HepG2 (cell line): ENCODE data around the gene SLC1A2. TPM values are rescaled to one million over a fixed set of nuclear protein-coding genes. Genes with fewer than 3 reads are reported as not detected.

ENCODE experiments used
- ATAC-seq: fragments of 200-7000 bp; cut with Tn5 transposase; 3 replicates; pipeline ENCODE4 v1.9.1; 2020; ENCODE audit warnings: mild to moderate bottlenecking, moderate library complexity
- BruUV-seq: library from RNA; stranded (reverse); fragments of 400-500 nt; replicated peaks from 2 replicates; lab custom pipeline; 2021; lab: Mats Ljungman, UMichigan
- CTCF ChIA-PET: fragments of 300-600 bp; formaldehyde crosslinking; extraction: SDS; loops from one replicate; lab custom pipeline; 2021; ENCODE audit warnings: low total read pairs, inconsistent platforms, low intra/inter-chr PET ratio; lab: Yijun Ruan, JAX
- POLR2A ChIA-PET: fragments of 350-600 bp; sonication (Branson Sonifier 250); formaldehyde crosslinking; loops from one replicate; lab custom pipeline; 2020; ENCODE audit warnings: antibody characterized with exemption, inconsistent platforms; lab: Yijun Ruan, JAX
- DNase-seq: peaks from one replicate; pipeline ENCODE4 v3.0.0-alpha.2; 2015; ENCODE audit warnings: low spot score
- FAIRE-seq: peaks from 3 replicates; lab custom pipeline; 2011; peaks lifted over from hg19 to GRCh38; lab: Jason Lieb, UNC
- H2AFZ ChIP-seq: one replicate; pipeline ENCODE4 v1.6.1; 2011; ENCODE audit warnings: low read length, inconsistent platforms
- H3K27ac ChIP-seq: fragments of 300-600 bp; 3 replicates; pipeline ENCODE4 v1.8.0; 2011; ENCODE audit warnings: mixed run types, mild to moderate bottlenecking, mixed read lengths, low read length, inconsistent platforms; ENCODE audit not compliant: insufficient read depth; ENCODE audit errors: extremely low read length
- H3K27me3 ChIP-seq, 2 experiments: fragments of 200-600 bp in 1 of 2; 2 replicates in 1 of 2; 3 replicates in 1 of 2; pipeline versions ENCODE4 v1.6.0 to v1.8.0; 2011; ENCODE audit warnings: low read length in 2 of 2, mild to moderate bottlenecking in 2 of 2, moderate library complexity in 2 of 2, inconsistent platforms in 1 of 2; ENCODE audit not compliant: insufficient read depth in 2 of 2, control insufficient read depth in 1 of 2
- H3K36me3 ChIP-seq, 2 experiments: fragments of 200-600 bp in 1 of 2; replicated peaks in 1 of 2; 2 replicates in 1 of 2; 3 replicates in 1 of 2; pipeline versions ENCODE4 v1.5.1 to v1.8.0; 2011; ENCODE audit warnings: low read length in 2 of 2, inconsistent platforms in 1 of 2; ENCODE audit not compliant: insufficient read depth in 2 of 2, control insufficient read depth in 1 of 2
- H3K4me1 ChIP-seq: 2 replicates; pipeline ENCODE4 v1.5.1; 2012; ENCODE audit warnings: low read length, inconsistent platforms; ENCODE audit not compliant: insufficient read depth
- H3K4me2 ChIP-seq: 2 replicates; pipeline ENCODE4 v1.6.0; 2011; ENCODE audit warnings: low read depth, low read length, inconsistent platforms
- H3K4me3 ChIP-seq, 3 experiments: fragments of 200-600 bp in 1 of 3; sonication (generic), shearing (Covaris generic) in 1 of 3; replicated peaks in 1 of 3; 2 replicates each; pipeline ENCODE4 v1.5.1; 2011 to 2016; ENCODE audit warnings: low read length in 3 of 3, inconsistent platforms in 2 of 3, low read depth in 2 of 3, mild to moderate bottlenecking in 2 of 3, control low read depth in 1 of 3, mixed read lengths in 1 of 3; ENCODE audit not compliant: insufficient read depth in 1 of 3
- H3K79me2 ChIP-seq: one replicate; pipeline ENCODE4 v1.6.1; 2011; ENCODE audit warnings: low read length, inconsistent platforms; ENCODE audit not compliant: insufficient read depth
- H3K9ac ChIP-seq: 2 replicates; pipeline ENCODE4 v1.6.0; 2011; ENCODE audit warnings: mild to moderate bottlenecking, low read depth, low read length, inconsistent platforms; ENCODE audit not compliant: insufficient read depth
- H3K9me3 ChIP-seq: 2 replicates; pipeline ENCODE4 v1.5.1; 2012; ENCODE audit warnings: mild to moderate bottlenecking, low read length
- H4K20me1 ChIP-seq: 2 replicates; pipeline ENCODE4 v1.6.0; 2011; ENCODE audit warnings: inconsistent platforms, mild to moderate bottlenecking, low read length, moderate library complexity; ENCODE audit not compliant: insufficient read depth
- CTCF ChIP-seq: sonication (generic); formaldehyde crosslinking; IDR thresholded peaks from 2 replicates; pipeline ENCODE4 v1.5.0; 2020; ENCODE audit warnings: mild to moderate bottlenecking, missing genetic modification reagents, moderate library complexity
- E2F2 ChIP-seq: sonication (generic); formaldehyde crosslinking; IDR thresholded peaks from 2 replicates; pipeline ENCODE4 v1.4.0; 2020; ENCODE audit warnings: missing genetic modification reagents, borderline replicate concordance
- GATA4 ChIP-seq: sonication (generic); IDR thresholded peaks from 2 replicates; pipeline ENCODE4 v1.6.1; 2016; ENCODE audit warnings: antibody characterized with exemption, low read depth, borderline replicate concordance
- HES4 ChIP-seq: sonication (generic); formaldehyde crosslinking; IDR thresholded peaks from 2 replicates; pipeline ENCODE4 v1.9.0; 2021; ENCODE audit warnings: mild to moderate bottlenecking, missing genetic modification reagents, borderline replicate concordance
- HNRNPUL1 ChIP-seq: fragments of 200-400 bp; formaldehyde crosslinking; IDR thresholded peaks from 2 replicates; pipeline ENCODE4 v1.6.1; 2017; ENCODE audit warnings: low read depth, mild to moderate bottlenecking, low read length, moderate library complexity
- STAG1 ChIP-seq: sonication (generic); formaldehyde crosslinking; IDR thresholded peaks from 2 replicates; pipeline ENCODE4 v1.4.0; 2020; ENCODE audit warnings: missing genetic modification reagents
- ZNF253 ChIP-seq: sonication (generic); formaldehyde crosslinking; IDR thresholded peaks from 2 replicates; pipeline ENCODE4 v1.8.0; 2022; ENCODE audit warnings: mild to moderate bottlenecking, missing genetic modification reagents, borderline replicate concordance
- ZNF431 ChIP-seq: sonication (generic); formaldehyde crosslinking; IDR thresholded peaks from 2 replicates; pipeline ENCODE4 v1.9.0; 2022; ENCODE audit warnings: missing genetic modification reagents, low read depth, mild to moderate bottlenecking, borderline replicate concordance
- ZNF674 ChIP-seq: sonication (generic); formaldehyde crosslinking; IDR thresholded peaks from 2 replicates; pipeline ENCODE4 v1.5.0; 2020; ENCODE audit warnings: low read depth, mild to moderate bottlenecking, missing genetic modification reagents
- ZNF691 ChIP-seq: sonication (generic); formaldehyde crosslinking; IDR thresholded peaks from 2 replicates; pipeline ENCODE4 v1.4.0; 2020; ENCODE audit warnings: missing genetic modification reagents, low read depth, mild to moderate bottlenecking, borderline replicate concordance
- WGBS: methylation state at CpG from one replicate; pipeline ENCODE4 v1.1.6; 2017; ENCODE audit warnings: low lambda C conversion rate; 5-methylcytosine and 5-hydroxymethylcytosine counted together
- in situ Hi-C: cut with HindIII; loops from 2 replicates; pipeline ENCODE4 v1.10.0; 2017; ENCODE audit warnings: low pct_unique_long_range_greater_than_20kb; ENCODE audit not compliant: extremely low pct_ligation_motif_present
- intact Hi-C: fragments of 100-400 bp; cut with micrococcal nuclease; formaldehyde crosslinking; loops from one replicate; pipeline ENCODE4 v1.10.0; 2022; ENCODE audit not compliant: unreplicated experiment
- polyA plus RNA-seq, 8 experiments: library from polyadenylated mRNA; depleted of rRNA in 3 of 8; stranded (reverse) in 7 of 8; unstranded in 1 of 8; fragments of >200 nt; fragmentation: Illumina TruSeq in 4 of 8; extraction: Trizol in 4 of 8; gene quantifications; 2 replicates each; pipeline versions ENCODE4 v1.2.1 to v1.2.3, GENCODE V29; 2011 to 2016; ENCODE audit warnings: low read depth in 4 of 8, missing spikeins in 1 of 8, mixed read lengths in 1 of 8; ENCODE audit not compliant: insufficient read depth in 1 of 8
- total RNA-seq, 5 experiments: library from RNA; depleted of rRNA; stranded (reverse); fragments of >200 nt; fragmentation: Illumina TruSeq; extraction: Trizol; gene quantifications; 2 replicates each; pipeline ENCODE4 v1.2.3, GENCODE V29; 2016; ENCODE audit warnings: low read depth in 1 of 5

Gene SLC1A2
- total and polyA plus RNA-seq, 2 of the 13 experiments (the other 11 are each of a cell fraction or from before 2014, with no cell fraction given), result 23.2 to 43.2 TPM

GRCh38 chr11:35412285-35412684, 7.1 kb downstream of the SLC1A2 start:
- Histone ChIP-seq H2AFZ (no peak overlapping the region), H3K79me2 (no peaks in the 10 kb centered on the region), H3K4me1 (peaks cover 6% of the 10 kb centered on the region; the same call in 1 of the 2 replicates), H3K36me3 (no peaks in the 10 kb centered on the region), H3K27ac (no peak overlapping the region), H3K4me3 (no peak overlapping the region), H3K27me3 (peaks cover 0 to 8% of the 10 kb centered on the region in 2 experiments; a peak in 2 of 5 replicates), H3K9me3 (no peaks in the 10 kb centered on the region), H3K4me2 (no peak overlapping the region), H3K9ac (no peak overlapping the region), H4K20me1 (no peaks in the 10 kb centered on the region)
- no peak for TF ChIP-seq E2F2 (CRISPR knock-in tag)
- TF ChIP-seq CTCF (CRISPR knock-in tag), result peak; percentile 59
- TF ChIP-seq STAG1, result peak; percentile 57
- no peak for DNase-seq
- intact Hi-C loops, result no loop called here
- peak; percentile 44 for FAIRE-seq
- ChIA-PET CTCF (no interaction called here), POLR2A (no interaction called here)
- WGBS, result 15% methylated on average over 2 of the region's 2 CpGs
- peak; percentile 74; the same call in 2 of the 3 replicates for ATAC-seq
- BruUV-seq, result no TSS peak
- in situ Hi-C loops, result no loop called here

- no peak overlapping the region for H3K9ac ChIP-seq
- no peak overlapping the region for H3K4me3 ChIP-seq
- H3K9me3 ChIP-seq, result no peaks in the 10 kb centered on the region
- H3K27ac ChIP-seq, result no peak overlapping the region
- 8% methylated on average over 1 of the region's 1 CpG for WGBS
- peaks cover 35% of the 10 kb centered on the region for H3K4me1 ChIP-seq
- POLR2A ChIA-PET, result no interaction called here
- H3K27me3 ChIP-seq, result no peaks in the 10 kb centered on the region
- BruUV-seq, result no TSS peak
- DNase-seq (no peak), ATAC-seq (no peak), FAIRE-seq (no peak)
- no peaks in the 10 kb centered on the region for H3K36me3 ChIP-seq
- H4K20me1 ChIP-seq, result no peaks in the 10 kb centered on the region
- CTCF ChIA-PET, result no interaction called here
- intact Hi-C loops (loop anchor here (10.0 kb wide), 1 partner anchor 882 kb away; no protein-coding TSS in a partner anchor), in situ Hi-C loops (no loop called here)
- H3K79me2 ChIP-seq, result no peaks in the 10 kb centered on the region
- TF ChIP-seq ZNF691 (CRISPR knock-in tag) (no peak), ZNF431 (no peak), ZNF674 (CRISPR knock-in tag) (no peak), GATA4 (no peak), HNRNPUL1 (no peak), HES4 (no peak), ZNF253 (no peak)
- H2AFZ ChIP-seq, result no peak overlapping the region
- H3K4me2 ChIP-seq, result no peak overlapping the region
Observed at GRCh38 chr11:35407041-35407440, 12.3 kb downstream of the SLC1A2 start.
